Measurements from ENCODE around the gene TNFRSF14. TPM values are rescaled to one million over a fixed set of nuclear protein-coding genes. Genes with fewer than 3 reads are reported as not detected.

Gene TNFRSF14
- total RNA-seq, 1 experiment from 2014 or later, result 9.0 TPM

DNA sequence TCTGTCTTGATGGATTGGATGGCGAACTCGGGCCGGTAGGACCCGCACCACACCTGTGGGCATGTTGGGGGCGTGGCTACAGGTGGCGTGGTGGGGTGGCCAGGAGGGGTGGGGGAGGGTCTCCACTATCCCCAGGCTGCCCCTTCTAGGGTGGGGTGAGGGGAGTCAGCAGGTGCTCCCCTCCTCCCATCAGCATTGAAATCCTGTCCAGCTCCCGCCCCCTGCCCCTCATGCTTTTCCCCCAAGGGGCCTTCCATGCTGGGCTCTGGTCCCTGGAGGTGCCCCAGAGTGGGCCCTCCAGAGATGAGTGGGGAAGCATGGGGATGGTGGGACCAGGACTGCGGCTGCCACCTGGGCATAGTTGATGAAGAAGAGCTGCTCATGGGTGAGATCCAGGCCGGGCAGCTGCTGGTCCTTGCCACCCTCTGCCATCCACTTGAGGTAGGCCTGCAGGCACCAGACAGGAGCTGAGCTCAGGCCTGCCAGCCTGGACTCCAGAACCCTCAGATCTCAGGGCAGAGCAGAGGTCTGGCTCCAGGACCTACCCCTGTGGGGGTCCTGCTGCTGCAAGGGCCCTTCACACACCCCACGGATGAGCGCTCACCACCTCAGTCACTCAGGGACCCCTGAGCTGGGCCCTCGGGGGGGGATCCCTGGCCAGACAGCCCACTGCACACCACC, 35.5 kb downstream of the TNFRSF14 start:
- DNase-seq (ENCODE audit: low spot score), result no peak
- in situ Hi-C loops (cut with HindIII; ENCODE audit: low sequenced_read_pairs), result no loop called here

GRCh38 chr1:2592672-2593071, 36.5 kb downstream of the TNFRSF14 start:
- in situ Hi-C loops (cut with HindIII; ENCODE audit: low sequenced_read_pairs), result no loop called here
- no peak for DNase-seq (ENCODE audit: low spot score)

DNA sequence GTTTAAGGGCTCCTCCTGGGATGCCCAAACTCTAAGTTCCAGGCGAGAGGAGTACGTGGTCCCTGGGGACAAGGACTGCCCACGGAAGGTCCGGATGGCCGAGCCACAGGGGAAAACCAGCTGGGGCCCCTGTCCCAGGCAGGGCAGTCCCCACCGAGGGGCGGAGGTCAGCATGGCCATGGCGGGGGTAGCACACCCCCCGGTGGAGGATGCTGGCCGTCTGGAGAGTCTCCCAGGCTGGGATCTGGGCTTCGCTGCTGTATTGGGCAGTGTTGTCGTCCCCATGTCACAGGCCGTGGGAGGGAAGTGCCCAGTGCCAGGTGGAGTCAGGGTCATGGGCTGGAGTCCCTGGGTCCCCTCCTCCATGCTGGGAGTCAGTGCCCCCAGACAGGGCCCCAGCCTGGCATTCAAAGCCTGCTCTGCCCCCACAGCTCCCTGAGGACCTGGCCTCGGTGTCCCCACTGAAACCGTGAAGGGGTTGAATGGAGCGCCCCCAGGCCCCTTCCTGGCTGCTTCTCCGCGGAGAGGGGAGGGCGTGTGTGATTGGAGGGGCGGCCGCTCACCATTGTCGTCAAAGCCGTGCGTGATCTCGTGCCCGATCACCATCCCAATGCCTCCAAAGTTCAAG, 37.2 kb downstream of the TNFRSF14 start:
- in situ Hi-C loops (cut with HindIII; ENCODE audit: low sequenced_read_pairs), result no loop called here
- no peak for DNase-seq (ENCODE audit: low spot score)

DNA sequence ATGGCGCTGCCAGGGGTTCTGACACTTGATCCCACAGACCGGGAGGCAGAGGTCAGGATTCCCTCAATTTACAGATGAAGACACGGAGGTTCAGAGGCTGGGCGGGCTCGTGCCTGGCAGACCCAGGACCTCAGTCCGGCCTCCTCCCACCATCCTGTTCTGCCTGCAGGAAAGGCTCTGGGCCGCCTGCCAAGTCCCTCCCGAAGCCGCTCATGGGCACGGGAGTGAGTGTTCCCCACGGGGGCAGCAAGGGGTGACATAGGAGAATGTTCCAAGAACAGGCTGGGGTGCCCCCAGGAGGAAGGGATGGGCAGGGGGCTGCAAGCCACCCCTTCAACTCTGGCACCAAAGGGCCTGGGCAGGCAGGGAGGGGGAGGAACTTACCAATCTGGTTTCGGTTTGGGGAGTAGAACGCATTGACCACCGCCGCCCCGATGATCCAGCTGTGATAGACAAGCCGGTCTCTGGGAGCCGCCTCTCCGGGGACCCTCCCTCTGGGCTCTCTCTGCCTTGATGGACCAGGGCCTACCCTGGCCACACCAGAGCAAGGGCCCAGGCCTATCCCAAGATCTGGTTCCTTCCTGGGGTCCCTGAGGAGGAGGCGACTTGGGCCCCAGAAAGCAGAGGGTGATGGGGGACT, 38.0 kb downstream of the TNFRSF14 start:
- in situ Hi-C loops (cut with HindIII; ENCODE audit: low sequenced_read_pairs), result no loop called here
- DNase-seq (ENCODE audit: low spot score), result no peak

- DNase-seq (ENCODE audit: low spot score), result no peak
- in situ Hi-C loops (cut with HindIII; ENCODE audit: low sequenced_read_pairs), result no loop called here
Measured at GRCh38 chr1:2594641-2595131, 38.5 kb downstream of the TNFRSF14 start.

DNA sequence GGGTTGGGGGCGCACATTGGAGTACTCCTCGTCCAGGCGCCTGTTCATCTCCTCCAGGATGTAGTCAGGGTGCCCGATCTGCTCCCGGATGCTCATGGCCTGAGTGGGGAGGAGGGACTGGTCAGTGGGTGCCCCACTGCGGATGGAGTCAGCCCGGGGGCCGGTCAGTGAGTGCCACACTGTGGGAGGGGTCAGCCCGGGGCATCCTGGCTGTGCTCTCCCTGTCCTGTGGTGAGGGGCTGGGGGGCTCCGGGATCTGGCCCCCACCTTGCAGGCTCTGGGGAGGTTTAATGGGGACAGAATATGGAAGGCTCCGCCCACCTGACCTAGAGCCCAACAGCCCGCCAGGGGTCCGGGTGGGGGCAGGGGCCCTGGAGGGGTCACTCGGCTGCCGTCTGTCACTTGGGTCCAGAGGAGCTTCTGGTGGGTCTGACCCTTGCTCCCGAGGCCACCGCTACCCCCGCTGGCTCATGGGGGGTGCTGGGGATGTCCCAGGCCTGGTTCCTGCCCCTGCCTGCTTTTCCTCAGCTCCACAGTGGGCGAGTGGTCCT, 39.2 kb downstream of the TNFRSF14 start:
- in situ Hi-C loops (cut with HindIII; ENCODE audit: low sequenced_read_pairs), result no loop called here
- no peak for DNase-seq (ENCODE audit: low spot score)

DNA sequence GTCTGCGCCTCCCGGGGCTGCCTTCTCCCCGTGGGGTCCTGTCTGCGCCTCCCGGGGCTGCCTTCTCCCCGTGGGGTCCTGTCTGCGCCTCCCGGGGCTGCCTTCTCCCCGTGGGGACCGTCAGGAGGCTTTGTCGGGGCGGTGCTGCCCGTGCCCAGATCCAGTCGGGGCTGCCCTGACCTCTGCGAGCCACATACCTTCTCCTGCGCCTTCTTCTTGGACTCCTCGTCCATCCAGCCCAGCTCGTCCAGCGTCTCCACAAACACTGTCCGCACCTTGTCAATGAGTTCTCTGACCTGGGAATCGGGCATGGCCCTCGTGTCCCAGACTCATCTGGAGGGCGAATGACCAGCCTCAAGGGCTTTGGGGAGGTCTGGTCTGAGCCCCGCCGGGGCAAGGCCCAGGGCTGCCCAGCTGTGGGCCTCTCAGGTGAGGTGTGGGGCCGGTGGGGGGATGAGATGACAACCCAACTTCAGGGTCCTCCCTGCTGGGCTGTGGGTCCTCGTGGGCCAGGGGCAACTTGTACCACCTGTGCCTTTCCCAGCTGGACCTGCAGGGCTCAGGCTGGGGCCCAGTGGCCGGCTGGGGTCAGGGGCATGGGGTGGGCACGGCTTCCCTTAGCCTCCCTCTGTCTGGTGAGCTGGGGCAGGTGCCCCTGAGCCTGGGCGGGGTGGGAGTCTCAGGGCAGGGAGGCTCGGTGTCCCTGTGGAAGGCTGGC, 39.8 kb downstream of the TNFRSF14 start:
- no peak for DNase-seq (ENCODE audit: low spot score)
- in situ Hi-C loops (cut with HindIII; ENCODE audit: low sequenced_read_pairs), result no loop called here

DNA sequence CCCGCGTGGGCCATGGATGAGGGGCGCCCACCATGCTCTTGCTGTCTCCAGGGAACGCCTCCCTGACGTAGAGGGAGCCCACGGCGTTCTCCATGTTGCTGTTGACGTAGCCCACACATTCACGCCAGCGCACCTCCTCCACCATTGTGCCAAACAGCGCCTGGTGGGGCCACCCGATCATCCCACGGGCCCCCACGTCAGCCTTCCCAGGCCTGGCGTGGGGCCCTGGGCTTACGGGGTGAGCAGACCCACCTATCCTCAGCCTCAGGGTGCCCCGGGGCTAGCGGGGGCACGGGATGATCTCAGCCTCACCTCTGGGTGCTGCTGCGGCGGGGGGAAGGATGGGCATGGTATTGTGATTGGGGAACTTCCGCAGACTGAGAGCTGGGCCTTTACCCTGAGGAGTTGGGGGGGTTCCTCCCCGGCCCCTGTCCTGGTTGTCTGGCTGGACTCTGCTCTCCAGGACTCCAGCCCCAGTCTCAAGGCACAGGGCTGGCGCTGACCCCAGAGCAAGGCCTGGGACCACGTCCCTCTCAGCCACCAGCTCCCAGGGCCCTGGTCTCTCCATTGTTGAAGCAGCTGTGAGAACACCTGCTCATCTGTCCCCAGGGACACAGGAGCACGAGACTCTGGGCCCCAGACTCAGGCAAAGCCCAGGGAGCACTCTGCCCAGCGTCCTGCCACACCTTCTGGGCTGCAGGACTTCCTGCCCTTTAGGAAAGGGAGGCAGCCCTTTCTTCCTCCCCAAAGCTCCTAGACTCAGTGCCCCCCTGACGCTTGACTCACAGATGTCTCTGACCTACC, 40.6 kb downstream of the TNFRSF14 start:
- in situ Hi-C loops (cut with HindIII; ENCODE audit: low sequenced_read_pairs), result no loop called here
- no peak for DNase-seq (ENCODE audit: low spot score)

GRCh38 chr1:2597441-2598328, 41.5 kb downstream of the TNFRSF14 start:
- no peak for DNase-seq (ENCODE audit: low spot score)
- in situ Hi-C loops (cut with HindIII; ENCODE audit: low sequenced_read_pairs), result no loop called here

- in situ Hi-C loops (cut with HindIII; ENCODE audit: low sequenced_read_pairs), result no loop called here
- DNase-seq (ENCODE audit: low spot score), result no peak
Measured at GRCh38 chr1:2598329-2598931, 42.3 kb downstream of the TNFRSF14 start.

GRCh38 chr1:2601721-2602303, 45.6 kb downstream of the TNFRSF14 start:
- DNase-seq (ENCODE audit: low spot score), result no peak
- in situ Hi-C loops (cut with HindIII; ENCODE audit: low sequenced_read_pairs), result no loop called here

- in situ Hi-C loops (cut with HindIII; ENCODE audit: low sequenced_read_pairs), result no loop called here
- DNase-seq (ENCODE audit: low spot score), result no peak
Measured at GRCh38 chr1:2602311-2602835, 46.2 kb downstream of the TNFRSF14 start.

DNA sequence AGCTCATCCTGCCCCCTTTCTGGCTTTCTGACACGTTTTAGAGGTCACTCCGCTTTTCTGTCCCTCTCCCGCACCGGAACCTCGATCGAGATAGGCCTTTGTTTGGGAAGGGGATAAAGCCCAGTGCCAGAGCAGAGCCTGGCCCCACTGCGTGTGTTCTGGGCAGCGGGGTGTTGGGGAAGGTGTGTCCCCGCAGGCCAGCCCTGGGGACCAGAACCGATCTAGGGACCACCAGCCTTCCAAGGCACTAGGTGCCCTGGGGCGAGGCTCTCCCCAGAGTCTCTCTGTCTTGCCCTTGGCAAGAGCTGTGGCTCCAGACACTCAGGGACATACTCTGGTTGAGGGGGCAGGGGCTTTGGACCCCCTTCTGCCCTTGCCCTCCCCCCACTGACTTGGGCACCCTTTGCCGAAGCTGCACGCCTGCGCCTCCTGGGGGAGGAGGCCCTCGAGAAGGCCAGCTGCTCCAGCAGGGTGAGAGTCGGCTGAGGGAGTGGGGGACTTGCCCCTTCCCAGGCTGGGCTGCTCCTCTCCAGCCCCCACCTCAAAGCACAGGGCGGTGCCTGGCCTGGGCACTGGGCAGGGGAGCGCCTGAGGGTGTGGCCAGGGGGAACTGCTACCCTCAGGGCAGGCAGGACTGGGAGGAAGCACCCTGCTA, 46.8 kb downstream of the TNFRSF14 start:
- in situ Hi-C loops (cut with HindIII; ENCODE audit: low sequenced_read_pairs), result no loop called here
- no peak for DNase-seq (ENCODE audit: low spot score)

DNA sequence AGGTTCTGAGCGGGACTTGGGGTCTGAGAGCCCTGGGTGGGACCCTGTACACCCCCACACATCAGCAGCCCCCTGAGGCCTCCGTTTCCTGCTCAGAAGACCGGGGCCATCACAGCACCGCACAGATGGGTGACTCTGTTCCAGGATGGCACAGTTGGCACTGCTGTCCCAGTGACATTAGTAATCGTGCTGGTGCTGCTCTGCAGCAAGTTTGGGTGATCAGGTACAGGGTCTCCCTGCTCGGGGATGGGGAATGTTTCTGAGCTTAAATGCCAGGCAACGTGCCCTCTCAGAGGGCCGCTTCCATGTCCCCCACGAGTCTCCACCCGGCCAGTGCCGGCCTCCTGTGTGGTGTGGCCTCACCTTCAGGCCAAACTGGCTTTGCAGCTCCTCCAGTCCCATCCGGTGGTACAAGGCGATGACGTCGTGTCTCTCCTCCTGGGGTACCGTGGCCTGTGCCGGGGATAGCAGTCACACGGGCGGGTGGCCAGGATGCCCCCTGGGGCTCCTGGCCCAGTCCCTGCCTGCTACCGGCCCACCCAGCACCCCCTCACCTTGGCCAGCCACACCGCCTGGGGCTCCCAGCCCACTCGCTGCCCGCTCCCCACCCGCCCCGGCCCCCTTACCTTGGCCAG, 47.5 kb downstream of the TNFRSF14 start:
- in situ Hi-C loops (cut with HindIII; ENCODE audit: low sequenced_read_pairs), result no loop called here
- no peak for DNase-seq (ENCODE audit: low spot score)

DNA sequence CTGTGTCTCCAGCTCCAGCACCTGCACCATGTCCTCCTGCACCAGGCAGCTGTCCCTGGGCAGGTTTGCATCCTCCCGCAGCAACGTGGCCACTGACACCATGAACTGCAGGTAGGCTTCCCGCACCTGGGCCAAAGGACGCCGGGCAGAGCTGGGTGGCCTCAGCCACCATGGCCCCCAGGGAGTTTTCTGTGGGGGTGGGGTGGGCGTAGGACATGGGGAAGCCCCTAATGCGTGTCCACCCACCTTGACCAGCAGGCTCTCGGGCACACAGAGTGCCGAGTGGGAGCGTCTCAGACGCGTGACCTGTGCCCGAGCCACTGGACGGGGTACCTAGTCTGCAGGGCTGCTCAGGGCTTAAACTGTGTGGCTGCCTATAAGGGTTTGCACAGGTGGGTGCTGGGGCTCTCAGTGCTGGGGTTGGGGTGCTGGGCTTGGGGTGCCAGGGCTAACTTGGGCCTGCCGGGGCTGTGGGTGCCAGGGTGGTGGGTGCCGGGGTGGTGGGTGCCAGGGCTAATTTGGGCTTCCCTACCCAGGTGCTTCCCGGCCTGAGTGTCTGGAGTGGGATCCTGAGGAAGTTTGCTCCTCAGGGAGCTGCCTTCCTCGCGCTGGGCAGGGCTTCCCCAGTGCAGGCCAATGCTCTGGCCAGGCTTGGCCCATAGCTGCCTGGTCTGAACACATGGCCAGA, 48.1 kb downstream of the TNFRSF14 start:
- no peak for DNase-seq (ENCODE audit: low spot score)
- in situ Hi-C loops (cut with HindIII; ENCODE audit: low sequenced_read_pairs), result no loop called here
